Measurements from ENCODE around the gene PLPPR4. TPM values are rescaled to one million over a fixed set of nuclear protein-coding genes. Genes with fewer than 3 reads are reported as not detected.
"Not testable (repeated sequence)": the region's sequence is repeated elsewhere in the genome, so short reads cannot be mapped to it uniquely, and the experiment has no call there.

Gene PLPPR4
- total RNA-seq, 1 donor from 2014 or later = not detected

- intact Hi-C loops (cut with micrococcal nuclease) = loop anchor here (10.0 kb wide), 1 partner anchor 57 kb away; no protein-coding TSS in a partner anchor
Measured at GRCh38 chr1:99268021-99268420, 3.7 kb downstream of the PLPPR4 start.

- intact Hi-C loops (cut with micrococcal nuclease) = loop anchor here (10.0 kb wide), 1 partner anchor 55 kb away; no protein-coding TSS in a partner anchor
Measured at GRCh38 chr1:99269321-99269720, 5.0 kb downstream of the PLPPR4 start.

GRCh38 chr1:99270646-99271045 lies 6.4 kb downstream of the PLPPR4 start:
- intact Hi-C loops (cut with micrococcal nuclease) = no loop called here

DNA sequence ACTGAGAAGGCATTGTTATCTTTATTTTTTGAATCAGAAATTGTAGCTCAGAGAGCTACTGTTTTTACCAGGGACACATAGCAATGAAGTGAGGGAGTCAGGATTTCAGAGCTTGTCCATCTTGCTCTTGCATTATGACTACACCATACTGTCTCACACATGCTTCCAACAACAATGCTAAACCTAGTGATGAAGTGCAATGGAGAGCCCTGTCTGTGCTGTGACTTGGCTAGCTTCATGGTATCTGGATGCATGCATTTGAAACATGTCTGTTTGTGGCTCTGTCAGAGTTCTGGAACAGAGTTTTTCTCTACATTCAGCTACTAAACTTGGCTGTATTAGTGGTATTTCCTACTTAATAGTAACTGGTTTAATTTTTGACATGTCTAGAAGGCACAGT lies 7.0 kb downstream of the PLPPR4 start:
- intact Hi-C loops (cut with micrococcal nuclease) = no loop called here

DNA sequence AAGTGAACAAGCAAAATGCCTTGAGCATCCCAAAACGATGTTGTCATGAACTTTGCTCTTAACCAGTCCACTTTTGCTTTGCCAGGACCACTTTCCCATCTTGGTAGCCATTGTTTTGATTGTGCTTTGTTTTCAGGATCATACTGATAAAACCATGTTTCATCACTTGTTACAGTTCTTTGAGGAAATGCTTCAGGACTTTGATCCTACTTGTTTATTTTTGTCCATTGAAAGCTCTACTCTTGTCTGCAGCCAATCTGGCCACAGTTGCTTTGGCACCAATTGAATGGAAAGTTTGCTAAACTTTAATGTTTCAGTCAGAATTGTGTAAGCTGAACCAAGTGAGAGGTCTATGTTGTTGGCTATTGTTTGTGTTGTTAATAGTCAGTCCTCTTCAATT lies 12.8 kb downstream of the PLPPR4 start:
- intact Hi-C loops (cut with micrococcal nuclease) = no loop called here

GRCh38 chr1:99279525-99279924 lies 15.2 kb downstream of the PLPPR4 start:
- intact Hi-C loops (cut with micrococcal nuclease) = no loop called here

DNA sequence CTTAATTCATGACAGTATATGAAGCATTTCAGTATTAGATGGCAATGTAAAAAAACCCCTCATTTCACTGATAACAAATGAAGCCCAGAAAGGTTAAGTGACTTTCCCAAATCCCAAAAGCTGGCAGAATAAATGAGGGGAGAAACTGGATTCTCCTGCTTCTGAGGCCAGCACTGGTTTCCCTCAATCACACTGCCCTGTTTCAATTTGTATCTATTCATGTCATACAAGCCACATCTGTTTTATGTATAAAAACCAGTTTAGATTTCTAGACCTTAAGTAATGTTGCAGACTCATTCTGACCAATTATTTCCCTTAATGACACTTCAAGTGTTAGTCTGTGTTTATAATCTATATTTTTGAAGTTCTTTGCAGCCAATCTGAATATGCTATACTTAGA lies 16.8 kb downstream of the PLPPR4 start:
- intact Hi-C loops (cut with micrococcal nuclease) = no loop called here

- intact Hi-C loops (cut with micrococcal nuclease) = no loop called here
Measured at GRCh38 chr1:99282536-99282935, 18.2 kb downstream of the PLPPR4 start.

DNA sequence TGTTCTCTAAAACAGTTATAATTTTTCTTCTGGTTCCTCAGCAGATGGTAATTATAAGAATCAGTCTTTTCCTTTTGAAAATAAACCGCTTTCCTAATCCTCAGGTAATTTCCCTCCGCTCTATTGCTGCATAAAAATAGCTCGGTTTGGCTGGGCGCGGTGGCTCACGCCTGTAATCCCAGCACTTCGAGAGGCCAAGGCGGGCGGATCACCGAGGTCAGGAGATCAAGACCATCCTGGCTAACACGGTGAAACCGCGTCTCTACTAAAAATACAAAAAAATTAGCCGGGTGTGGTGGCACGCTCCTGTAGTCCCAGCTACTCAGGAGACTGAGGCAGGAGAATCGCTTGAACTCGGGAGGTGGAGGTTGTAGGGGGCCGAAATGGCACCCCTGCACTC lies 19.2 kb downstream of the PLPPR4 start:
- intact Hi-C loops (cut with micrococcal nuclease) = not testable (repeated sequence)

DNA sequence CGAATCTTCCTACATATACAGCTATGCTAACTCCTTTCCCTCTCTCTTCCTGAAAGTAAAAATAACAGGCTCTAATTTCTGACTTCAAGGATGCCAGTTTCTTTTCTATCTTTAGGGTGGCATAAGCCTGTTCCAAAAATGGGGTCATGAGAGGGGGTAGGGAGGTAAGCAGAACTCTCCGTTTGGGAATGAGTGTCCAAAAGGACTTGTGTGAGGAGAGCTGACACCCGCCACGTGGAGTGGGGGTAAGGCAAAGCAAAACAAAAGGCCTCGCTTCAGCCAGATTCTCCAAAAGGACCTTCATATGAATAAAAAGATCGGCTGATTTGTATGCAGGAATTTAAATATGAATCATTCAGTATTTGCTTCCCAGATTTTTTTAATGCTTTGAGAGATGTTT lies 28.6 kb downstream of the PLPPR4 start:
- intact Hi-C loops (cut with micrococcal nuclease) = no loop called here

DNA sequence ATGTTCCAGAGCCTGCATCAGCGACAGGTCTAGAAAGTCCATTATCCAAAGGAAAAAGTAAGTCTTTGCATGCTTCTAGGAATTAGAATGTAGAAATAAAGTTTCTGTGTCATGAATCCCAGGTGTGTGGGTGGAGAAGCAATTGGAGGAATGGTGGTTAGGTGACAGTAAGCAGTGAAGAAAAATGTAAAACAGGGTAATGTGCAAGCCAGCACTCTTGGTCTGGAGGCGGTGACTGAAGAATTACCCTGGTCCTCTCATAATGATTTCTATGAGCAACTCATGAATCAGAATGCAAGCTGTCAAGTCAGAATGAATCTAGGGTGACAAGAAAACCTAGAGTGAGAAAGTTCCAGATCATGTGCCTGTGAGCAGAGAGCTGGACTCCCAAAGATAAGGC lies 33.6 kb downstream of the PLPPR4 start:
- intact Hi-C loops (cut with micrococcal nuclease) = no loop called here

DNA sequence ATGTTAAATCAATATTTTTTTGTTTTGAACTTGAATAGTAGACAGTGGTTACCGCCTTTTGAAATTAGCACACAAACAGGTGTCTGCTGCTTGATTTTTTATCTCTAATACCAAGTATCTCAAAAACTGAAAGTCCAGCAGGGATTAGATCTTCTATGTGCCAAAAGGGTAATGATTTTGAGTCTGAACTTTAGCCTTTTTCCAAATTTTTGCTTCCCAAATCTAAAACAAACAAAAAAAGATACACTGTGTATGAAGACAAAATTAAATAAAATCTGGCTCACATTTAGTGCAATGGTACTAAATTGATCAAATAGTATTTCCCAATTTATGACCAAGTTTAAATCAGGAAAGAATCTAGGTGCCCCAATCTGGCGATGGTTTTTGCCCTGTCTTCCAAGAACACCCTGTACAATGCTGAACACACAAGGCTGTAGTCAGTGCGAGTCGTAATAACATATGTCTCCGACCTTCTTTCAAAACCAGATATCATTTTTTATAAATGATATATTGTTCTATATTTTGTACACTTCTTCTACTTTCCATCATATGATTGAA lies 40.5 kb downstream of the PLPPR4 start:
- intact Hi-C loops (cut with micrococcal nuclease) = no loop called here

DNA sequence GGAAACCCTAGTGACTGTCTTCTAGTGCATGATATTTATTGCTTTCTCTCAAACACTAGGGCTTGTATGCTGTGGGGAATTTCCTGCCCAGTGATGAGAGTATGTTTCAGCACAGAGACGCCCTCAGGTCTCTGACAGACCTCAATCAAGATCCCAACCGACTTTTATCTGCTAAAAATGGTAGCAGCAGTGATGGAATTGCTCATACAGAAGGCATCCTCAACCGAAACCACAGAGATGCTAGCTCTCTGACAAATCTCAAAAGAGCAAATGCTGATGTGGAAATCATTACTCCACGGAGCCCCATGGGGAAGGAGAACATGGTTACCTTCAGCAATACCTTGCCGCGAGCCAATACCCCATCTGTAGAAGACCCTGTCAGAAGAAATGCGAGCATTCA lies 41.3 kb downstream of the PLPPR4 start:
- intact Hi-C loops (cut with micrococcal nuclease) = no loop called here

DNA sequence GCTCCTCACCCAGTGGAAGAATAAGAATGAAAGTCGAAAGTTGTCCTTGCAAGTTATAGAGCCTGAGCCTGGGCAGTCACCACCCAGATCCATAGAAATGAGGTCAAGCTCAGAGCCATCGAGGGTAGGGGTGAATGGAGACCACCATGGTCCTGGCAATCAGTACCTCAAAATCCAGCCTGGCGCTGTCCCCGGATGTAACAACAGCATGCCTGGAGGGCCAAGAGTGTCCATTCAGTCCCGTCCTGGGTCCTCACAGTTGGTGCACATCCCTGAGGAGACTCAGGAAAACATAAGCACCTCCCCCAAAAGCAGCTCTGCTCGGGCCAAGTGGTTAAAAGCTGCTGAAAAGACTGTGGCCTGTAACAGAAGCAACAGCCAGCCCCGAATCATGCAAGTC lies 41.8 kb downstream of the PLPPR4 start:
- intact Hi-C loops (cut with micrococcal nuclease) = no loop called here

DNA sequence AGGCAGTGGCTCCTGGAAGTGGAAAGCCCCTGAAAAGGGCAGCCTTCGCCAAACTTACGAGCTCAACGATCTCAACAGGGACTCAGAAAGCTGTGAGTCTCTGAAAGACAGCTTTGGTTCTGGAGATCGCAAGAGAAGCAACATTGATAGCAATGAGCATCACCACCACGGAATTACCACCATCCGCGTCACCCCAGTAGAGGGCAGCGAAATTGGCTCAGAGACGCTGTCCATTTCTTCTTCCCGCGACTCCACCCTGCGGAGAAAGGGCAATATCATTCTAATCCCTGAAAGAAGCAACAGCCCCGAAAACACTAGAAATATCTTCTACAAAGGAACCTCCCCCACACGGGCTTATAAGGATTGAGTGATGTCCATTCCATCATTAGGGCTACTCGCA lies 42.4 kb downstream of the PLPPR4 start:
- intact Hi-C loops (cut with micrococcal nuclease) = no loop called here

- intact Hi-C loops (cut with micrococcal nuclease) = no loop called here
Measured at GRCh38 chr1:99315305-99315704, 51.0 kb downstream of the PLPPR4 start.

GRCh38 chr1:99326215-99326949 lies 62.1 kb downstream of the PLPPR4 start:
- intact Hi-C loops (cut with micrococcal nuclease) = loop anchor here (10.0 kb wide), 1 partner anchor 62 kb away; the partner anchor contains the start of gene PLPPR4

- intact Hi-C loops (cut with micrococcal nuclease) = loop anchor here (10.0 kb wide), 1 partner anchor 63 kb away; the partner anchor contains the start of gene PLPPR4
Measured at GRCh38 chr1:99327357-99327756, 63.1 kb downstream of the PLPPR4 start.

DNA sequence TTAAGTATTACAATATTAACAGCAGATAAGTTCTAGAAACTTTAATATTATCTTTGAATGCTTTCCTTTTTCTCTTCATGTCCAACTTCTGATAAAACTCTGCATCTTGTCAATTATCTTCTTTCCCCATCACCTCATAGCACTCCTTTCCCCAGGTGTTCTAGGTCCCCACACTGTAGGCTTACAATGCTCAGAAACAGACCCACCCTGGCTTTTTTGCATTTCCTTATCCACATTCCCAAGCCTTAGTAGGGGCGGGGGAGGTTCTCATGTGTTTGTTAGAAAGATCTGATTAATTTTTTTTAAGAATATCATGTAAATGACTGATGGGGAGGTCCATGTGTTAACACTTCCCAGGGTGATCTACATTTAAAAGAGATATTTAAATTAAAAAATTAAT lies 63.9 kb downstream of the PLPPR4 start:
- intact Hi-C loops (cut with micrococcal nuclease) = loop anchor here (10.0 kb wide), 1 partner anchor 63 kb away; the partner anchor contains the start of gene PLPPR4

- intact Hi-C loops (cut with micrococcal nuclease) = no loop called here
Measured at GRCh38 chr1:99331083-99331482, 66.8 kb downstream of the PLPPR4 start.

- intact Hi-C loops (cut with micrococcal nuclease) = no loop called here
Measured at GRCh38 chr1:99331636-99332035, 67.3 kb downstream of the PLPPR4 start.

DNA sequence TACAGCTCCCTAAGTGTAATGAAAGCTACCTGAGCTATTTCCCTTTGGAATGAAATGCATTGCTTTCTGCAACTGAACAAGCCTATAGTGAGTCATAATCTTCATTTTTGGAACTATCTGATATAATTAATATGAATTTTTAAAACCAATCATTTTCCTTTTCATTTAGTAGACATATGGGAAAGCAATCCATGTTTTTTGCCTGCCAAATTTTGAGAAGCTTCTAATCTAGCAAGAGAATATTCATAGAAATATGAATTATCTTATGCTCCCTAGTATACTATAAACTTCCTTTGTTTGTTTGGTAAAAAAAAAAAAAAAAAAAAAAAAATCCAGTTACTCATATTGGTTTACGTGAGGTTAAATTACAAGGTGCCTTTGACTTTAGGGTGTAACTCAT lies 68.3 kb downstream of the PLPPR4 start:
- intact Hi-C loops (cut with micrococcal nuclease) = no loop called here

DNA sequence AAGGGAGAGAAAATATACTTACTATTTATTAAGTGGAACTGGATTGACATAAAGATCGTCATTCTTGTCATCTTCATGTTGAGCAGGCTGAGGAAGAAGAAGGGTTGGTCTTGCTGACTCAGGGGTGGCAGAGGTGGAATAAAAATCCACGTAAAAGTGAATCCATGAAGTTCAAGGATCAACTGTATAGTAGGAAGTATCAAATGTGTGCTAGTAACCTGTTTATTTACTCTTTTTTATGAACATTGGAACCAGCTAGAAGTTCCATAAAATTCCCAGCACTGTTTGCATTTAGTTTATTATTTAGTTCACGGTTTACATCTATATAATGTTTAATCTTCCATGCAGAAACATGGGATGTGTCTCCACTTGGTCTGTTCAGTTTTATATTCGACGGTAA lies 70.7 kb downstream of the PLPPR4 start:
- intact Hi-C loops (cut with micrococcal nuclease) = no loop called here
